H1 (cell line): ENCODE results near the gene SLC2A13. TPM values are rescaled to one million over a fixed set of nuclear protein-coding genes. Genes with fewer than 3 reads are reported as not detected.

Experiments used
- BCL11A ChIP-seq, 2 experiments: IDR thresholded peaks; one replicate each; pipeline ENCODE4 v1.6.1; 2011; ENCODE audit warnings: low read depth in 2 of 2, low read length in 2 of 2, mild to moderate bottlenecking in 2 of 2
- CBX5 ChIP-seq: fragments of 300-800, 300-1000 bp; sonication (generic); IDR thresholded peaks from 2 replicates; pipeline ENCODE4 v1.7.1; 2016; ENCODE audit warnings: antibody characterized with exemption, low read length, low read depth
- TCF12 ChIP-seq: IDR thresholded peaks from 2 replicates; pipeline ENCODE4 v1.6.1; 2011; ENCODE audit warnings: low read depth, mild to moderate bottlenecking, low read length
- polyA plus RNA-seq, 7 experiments: library from polyadenylated mRNA; depleted of rRNA in 3 of 7; stranded (reverse) in 5 of 7; unstranded in 2 of 7; fragments of >200 nt in 5 of 7; fragments of 200-250 nt in 2 of 7; gene quantifications; 1 replicate in 5 of 7; 2 replicates in 1 of 7; 4 replicates in 1 of 7; pipeline versions ENCODE4 v1.2.1 to v1.2.3, GENCODE V29; 2011 to 2013; ENCODE audit warnings: missing spikeins in 2 of 7, mixed read lengths in 2 of 7
- total RNA-seq: library from RNA; stranded (reverse); fragmentation: NEBNext Ultra II Directional; extraction: Animal tissue kit (Norgen Biotek cat#: 25700); gene quantifications from 2 replicates; pipeline ENCODE4 v1.2.1, GENCODE V29; 2021

Gene SLC2A13
- total and polyA plus RNA-seq, 2 of the 8 experiments (the other 6 are each of a cell fraction or from before 2014, with no cell fraction given): 2.8 to 9.6 TPM

DNA sequence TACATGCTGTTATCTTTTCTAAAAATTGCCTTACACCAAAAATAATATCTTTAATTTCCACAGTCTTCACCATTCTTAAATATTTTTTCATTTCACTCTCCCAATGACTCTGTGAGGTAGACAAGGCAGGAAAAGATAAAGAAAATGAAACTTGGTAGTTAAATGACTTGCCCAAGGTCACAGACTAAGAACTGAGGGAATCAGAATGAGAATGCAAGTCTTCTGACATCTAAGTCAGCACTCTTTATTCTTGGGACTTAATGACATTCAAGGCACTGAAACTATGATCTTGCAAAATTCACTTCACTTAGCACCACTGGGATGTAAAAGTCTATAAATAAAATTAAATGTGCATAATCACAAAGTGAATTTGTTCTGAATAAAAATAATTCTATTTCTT, 104.5 kb downstream of the SLC2A13 start (continued):
- no peak for TF ChIP-seq CBX5
- TF ChIP-seq BCL11A (IDR thresholded peaks at IDR 0.05; ENCODE audit: low read depth in 2 of 2, low read length in 2 of 2): no peak
- no peak for TF ChIP-seq TCF12
